GM21737 (cell line): Measurements from ENCODE around the gene NUCB1.
"Not testable (repeated sequence)": the region's sequence is repeated elsewhere in the genome, so short reads cannot be mapped to it uniquely, and the experiment has no call there.

ENCODE experiments used
- ATAC-seq: cut with Tn5 transposase; IDR thresholded peaks from one replicate; pipeline ENCODE4 v1.9.1; 2021; ENCODE audit warnings: mild to moderate bottlenecking, moderate library complexity; ENCODE audit not compliant: unreplicated experiment

NUCB1 gene

DNA sequence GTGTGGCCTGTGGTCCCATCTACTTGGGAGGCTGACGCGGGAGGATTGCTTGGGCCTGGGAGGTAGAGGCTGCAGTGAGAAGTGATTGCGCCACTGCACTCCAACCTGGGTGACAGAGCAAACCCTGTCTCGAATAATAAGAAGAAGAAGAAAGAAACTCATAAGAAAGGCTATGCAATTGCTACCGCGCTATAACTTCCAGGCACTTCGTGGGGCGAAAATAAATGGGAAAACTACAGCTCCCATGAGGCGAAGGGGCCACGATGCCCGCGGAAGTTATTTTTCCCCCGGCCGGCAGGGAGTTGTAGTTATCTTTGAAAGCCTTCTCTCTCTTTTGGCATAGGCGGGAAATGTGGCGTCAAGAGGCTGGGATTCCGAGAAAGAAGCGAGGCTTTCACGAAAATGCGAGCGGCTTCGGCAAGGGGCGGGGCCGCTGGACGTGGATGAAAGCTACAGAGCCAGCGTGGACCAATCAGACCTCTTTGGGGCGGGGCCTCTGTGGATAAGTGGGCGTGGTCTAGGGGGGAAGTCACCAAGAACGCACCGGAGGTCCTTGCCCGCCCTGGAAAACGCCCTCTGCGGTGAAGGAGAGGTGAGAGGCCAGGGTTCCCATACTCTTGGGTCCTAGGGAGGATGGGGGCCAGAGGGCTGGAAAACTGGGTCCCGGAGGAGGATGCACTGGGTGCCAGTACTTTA is at the start of gene NUCB1:
TSS of gene NUCB1 (plus strand) at position 532 of the 696 bp plus-strand sequence. CDS start 485 bp downstream, outside the sequence.
- peak; percentile 68 for ATAC-seq

DNA sequence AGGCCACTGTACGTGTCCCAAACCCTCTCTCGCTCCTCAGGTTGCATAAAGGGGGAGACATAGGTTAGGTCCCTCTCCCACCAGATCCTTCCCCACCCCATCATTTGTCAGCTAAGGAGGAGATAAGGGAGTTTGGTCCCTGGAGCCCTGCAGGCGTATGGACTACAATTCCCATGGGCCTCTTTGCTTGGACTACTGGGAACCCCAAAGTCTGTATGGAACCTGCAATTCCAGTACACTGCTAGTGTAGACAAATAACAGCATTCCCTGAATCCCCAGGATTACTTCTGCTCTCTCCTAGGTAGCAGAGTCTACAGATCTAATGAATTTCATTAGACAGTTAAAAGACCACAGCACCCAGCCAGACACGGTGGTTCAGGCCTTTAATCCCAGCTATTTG is 47.8 kb upstream of the NUCB1 start:
- no peak for ATAC-seq

DNA sequence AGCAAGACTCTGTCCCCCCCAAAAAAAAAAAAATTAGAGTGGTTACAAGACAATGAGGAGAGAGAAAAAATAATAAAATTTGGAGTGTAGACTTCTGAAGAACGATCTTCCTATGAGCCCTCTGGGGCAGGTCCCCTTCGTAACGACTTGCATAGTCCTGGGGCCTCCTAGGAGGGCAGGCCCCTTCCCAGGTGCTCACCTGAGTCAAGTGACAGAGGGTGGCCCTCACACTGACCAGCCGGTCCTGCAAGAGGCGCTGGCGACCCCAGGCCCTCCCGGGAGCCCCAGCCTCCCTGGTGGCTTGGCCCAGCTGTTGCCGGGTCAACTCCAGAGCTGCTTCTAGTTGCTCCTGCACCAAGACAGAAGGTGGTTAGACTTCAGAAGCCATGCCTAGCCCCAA is 46.6 kb upstream of the NUCB1 start:
- ATAC-seq = no peak

DNA sequence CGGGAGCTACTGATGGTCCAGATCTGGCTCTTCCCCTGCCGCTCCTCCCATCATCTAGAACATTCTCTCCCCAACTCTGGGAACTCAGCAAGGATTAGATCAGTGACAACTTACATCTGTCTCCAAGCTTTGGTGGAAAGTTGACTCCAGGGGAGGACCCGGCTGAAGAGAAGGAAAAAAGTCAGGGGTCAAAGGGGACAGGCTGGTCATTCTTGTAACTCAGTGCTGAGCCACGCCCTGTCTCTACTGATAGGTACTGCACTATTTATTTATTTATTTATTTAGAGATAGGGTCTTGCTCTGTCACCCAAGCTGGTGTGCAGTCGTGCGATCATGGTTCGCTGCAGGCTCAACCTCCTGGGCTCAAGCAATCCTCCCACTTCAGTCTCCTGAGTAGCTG is 46.0 kb upstream of the NUCB1 start:
- ATAC-seq = no peak

DNA sequence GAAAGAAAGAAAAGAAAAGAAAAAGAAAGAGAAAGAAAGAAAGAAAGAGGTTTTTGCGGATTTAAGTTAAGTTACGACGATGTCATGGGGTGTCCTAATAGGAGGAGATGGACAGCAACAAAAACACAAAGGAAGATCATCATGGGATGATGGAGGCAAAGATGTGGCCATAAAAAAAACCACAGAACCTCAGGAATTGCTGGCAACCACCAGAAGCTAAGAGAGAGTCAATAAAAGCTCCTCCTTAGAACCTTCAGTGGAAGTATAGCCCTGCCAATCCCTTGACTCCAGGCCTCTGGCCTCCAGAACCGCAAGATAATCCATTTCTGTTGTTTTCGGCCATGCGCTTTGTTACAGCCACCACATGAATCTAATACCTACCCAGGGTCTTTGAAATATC is 43.2 kb upstream of the NUCB1 start:
- no peak for ATAC-seq

DNA sequence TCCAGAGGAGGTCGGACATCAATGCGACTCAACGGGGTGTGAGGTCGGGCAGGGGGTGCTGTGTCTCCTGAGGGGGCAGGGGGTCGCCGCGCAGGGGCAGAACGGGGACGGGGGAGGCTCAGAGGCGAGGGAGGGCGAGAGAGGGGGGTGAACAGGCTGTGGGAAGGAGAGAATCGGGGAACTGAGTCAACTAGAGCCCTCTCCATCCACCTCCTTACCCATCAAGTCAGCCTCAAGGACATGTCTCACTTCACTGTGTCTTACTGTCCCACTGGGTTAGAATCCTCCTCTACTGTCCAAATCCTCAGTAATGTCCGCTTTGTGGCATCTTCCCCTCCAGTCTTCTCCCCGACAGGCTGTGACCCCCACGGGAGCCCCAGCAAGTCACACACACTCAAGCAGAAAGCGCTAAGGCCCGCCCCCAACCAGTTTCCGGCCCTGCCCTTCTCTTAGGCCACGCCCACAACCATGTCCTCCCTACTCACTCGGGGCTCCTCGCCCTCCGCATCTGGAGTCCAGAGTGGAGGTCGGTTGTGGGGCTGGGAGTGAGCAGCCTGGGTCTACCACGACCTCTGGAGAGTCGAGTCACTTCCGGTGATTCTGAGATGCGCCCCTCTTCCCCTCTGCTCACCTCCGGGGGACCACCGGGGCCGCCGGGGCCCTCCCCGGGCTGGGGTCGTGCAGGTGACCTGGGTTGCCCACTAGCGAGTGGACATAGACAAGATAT is 41.0 kb upstream of the NUCB1 start:
- ATAC-seq = no peak

DNA sequence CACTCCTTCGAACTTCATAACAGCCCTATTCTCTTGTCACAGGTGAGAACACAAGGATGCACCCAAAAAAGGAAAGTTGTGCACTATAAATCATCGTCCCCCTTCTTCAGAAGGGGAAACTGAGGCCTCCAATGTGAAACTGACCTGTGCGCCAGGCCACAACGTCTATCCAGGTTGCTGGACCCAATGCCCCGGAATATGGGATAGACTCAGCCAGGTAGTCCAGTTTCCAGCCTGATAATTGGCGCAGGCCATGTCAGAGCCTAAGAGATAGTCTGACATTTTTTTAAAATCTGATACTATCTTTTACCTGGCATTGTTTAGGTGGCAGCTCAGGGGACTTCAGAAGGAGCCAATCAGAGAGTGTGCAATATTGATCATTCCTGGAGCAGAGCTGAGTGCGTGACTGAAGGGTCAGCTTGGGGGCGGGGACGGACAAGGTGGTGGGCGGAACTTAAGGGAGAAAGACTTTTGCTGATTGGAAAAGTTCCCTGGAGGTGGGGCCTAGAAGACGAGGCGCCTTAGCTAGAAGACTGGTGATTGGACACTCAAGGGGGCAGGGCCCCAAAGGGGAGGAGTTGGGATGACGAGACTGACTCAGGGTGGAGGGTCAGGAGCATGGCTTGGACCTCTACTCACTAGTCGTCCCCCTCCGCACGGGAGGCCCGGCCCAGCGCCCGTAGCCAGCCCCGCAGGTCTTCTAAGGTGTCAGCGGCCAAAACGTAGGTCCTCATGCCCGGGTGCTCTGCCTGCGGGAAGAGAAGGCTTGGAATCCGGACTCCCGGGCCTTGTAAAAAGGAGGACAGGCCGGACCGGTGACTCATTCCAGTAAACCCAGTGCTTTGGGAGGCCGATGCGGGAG is 40.2 kb upstream of the NUCB1 start:
- ATAC-seq = no peak

DNA sequence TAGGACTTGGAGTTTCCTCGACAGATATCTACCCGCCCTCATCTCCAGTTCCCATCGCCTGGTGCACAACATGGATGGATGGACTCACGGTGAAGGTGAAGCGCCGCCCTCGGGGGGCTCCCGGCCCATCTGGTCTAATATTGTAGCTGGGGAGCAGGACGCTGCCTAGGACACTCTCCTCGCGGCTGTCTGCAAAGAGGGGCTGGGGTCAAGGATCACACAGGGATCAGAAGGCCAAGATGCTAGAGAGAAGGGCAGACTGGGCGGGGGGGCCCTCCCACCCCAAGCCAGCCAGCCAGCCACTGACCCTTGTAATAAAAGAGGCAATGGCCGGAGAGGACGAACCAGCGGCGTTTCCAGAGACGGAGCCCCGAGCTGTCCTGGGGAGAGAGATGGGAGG is 38.8 kb upstream of the NUCB1 start:
- no peak for ATAC-seq

DNA sequence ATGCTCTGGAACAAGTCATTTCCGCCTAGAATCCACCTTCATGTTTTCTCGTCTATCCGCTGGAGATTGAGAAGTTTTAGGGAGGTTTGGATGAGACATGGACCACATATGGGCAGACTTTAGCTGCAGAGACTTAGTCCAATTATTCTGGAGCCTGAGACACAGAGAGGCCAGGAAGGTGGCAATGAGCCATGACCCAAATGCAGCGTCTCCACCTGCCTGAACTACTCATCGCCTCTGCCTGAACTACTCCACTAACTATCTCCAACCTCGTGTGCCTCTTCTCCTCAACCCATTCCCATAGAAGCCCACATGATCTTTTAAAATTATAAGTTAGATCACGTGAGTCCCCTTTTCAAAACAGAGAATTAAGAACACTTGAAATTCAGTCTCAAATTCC is 37.3 kb upstream of the NUCB1 start:
- ATAC-seq = no peak

DNA sequence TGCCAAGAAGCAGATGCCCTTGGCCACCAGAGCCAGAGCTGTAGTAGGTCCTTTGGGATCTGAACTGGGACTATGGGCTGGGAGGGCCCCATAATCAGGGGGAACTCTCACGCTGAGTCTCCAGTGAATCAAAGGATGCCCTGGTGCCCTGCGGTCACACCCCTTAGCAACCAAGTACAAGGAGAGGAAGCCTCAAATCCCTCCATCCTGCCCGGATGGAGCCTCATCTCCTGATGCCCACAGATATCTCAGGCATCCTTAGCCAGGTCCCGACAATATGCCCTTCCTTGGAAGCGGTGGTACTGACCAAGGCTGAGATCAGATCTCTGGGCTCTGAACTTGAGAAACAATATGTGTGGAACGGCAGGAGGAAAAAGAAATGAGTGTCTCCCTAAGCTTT is 33.4 kb upstream of the NUCB1 start:
- ATAC-seq = no peak

DNA sequence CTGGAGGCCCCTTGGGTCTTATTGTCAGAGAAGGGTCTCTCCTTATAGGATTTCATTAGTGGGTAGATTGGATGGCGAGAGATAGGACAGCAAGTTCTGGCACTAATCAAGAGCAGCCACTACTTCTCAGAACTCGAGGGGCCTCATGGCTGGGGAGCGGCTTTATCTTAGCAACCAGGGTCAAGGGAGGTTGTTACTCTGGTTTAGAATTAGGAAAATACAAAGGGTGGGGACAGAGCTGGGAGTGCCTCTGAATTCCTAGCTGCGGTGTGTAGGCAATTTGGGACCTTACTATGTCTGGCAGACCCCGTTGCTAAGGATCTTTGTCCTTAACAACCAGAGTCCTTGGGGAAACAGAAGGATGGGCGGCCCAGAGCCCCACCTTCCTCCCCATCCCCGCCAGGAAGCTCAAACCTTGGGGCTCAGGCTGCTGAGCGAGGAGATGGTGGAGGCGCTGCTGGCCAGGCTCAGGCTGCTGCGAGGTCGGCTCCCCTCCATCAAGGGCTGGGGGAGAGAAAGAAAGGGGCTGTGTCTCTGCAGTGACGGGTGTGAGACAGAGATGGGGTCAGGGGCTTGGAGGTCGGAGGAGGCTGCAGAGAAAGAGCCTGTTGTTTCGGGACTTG is 32.9 kb upstream of the NUCB1 start:
- no peak for ATAC-seq

DNA sequence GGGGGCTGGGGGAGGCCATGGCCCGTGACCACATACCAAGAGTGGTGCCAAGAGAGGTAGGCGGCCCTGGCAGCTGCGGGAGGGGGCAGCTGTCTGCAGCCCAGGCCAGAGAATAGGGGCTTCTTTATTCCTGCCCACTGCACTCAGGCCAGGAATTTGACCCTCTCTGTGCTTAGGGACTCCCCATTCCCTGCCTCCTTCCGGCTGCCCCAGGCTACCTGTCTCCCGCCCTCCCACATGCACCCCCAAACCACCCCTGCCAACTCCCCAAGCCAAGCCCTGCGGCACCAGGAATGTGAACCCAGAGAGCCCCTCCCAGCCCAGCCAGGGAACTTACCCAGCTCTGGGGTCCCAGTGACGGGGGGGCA is 32.4 kb upstream of the NUCB1 start:
- no peak for ATAC-seq

DNA sequence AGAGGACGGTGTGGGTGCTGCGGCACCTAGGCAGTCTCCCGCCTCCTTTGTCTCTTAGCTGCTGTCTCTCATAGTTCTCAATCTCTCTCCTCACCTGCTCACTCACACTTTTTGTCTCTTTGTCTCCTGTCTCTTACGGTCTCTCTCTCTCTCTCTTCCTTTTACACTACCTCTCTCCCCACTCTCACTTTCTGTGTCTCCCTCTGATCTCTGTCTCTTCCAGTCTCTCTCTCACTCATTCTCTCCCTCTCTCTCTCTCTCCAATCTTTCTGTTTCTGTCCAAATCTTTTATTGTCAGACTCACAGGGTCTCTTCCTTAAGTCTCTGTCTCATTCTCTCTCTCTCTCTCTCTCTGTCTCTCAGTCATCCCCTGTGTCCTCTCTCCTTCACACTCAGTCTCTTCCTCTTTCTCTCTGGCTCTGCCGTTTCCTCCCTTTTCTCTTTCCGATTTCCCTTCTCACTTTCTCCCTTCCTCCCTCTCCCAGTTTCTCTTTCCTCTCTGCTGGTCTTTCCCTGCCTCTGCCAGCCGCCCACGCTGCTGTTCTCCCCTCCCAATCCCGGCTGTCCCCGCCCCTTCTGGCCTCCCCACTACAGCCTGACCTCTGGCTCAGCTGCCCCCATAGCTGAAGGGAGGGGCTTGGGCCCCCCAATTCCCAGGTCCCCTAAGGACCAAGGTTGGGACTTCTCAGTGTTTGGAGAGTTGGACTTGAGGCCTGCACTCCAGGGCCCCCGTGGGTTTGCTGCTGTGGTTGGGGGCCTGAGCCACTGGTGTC is 31.8 kb upstream of the NUCB1 start, which contains the start of gene PLEKHA4:
TSS of gene PLEKHA4 (minus strand) at position 504 of the 773 bp plus-strand sequence. CDS start 997 bp downstream, outside the sequence.
- no peak for ATAC-seq

DNA sequence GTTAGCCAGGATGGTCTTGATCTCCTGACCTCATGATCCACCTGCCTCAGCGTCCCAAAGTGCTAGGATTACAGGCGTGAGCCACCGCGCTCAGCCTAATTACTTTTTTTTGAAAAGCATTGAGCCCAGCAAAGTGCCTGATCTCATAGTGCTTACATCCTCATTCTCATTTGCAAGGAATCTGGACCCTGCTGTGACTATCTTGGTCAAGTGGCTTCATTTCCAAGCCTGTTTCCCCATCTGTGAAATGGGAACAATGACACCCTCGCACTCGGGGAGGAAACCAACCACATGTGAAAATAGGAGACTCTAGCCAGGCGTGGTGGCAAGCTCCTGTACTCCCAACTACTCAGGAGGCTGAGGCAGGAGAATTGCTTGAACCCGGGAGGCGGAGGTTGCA is 30.1 kb upstream of the NUCB1 start:
- no peak for ATAC-seq

DNA sequence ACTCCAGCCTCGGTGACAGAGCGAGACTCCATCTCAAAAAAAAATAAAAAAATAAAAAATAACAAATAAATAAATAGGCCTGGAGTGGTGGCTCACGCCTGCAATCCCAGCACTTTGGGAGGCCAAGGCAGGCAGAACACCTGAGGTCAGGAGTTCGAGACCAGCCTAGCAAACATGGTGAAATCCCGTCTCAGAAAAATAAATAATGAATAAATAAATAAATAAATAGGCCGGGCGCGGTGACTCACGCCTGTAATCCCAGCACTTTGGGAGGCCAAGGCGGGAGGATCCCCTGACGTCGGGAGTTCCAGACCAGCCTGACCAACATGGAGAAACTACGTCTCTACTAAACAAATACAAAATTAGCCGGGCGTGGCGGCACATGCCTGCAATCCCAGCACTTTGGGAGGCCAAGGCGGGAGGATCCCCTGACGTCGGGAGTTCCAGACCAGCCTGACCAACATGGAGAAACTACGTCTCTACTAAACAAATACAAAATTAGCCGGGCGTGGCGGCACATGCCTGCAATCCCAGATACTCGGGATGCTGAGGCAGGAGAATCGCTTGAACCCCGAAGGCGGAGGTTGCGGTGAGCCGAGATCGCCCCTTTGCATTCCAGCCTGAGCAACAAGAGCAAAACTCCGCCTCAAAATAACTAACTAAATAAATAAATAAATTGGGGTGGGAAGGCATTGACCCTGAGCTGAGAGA is 28.5 kb upstream of the NUCB1 start:
- ATAC-seq = not testable (repeated sequence)

DNA sequence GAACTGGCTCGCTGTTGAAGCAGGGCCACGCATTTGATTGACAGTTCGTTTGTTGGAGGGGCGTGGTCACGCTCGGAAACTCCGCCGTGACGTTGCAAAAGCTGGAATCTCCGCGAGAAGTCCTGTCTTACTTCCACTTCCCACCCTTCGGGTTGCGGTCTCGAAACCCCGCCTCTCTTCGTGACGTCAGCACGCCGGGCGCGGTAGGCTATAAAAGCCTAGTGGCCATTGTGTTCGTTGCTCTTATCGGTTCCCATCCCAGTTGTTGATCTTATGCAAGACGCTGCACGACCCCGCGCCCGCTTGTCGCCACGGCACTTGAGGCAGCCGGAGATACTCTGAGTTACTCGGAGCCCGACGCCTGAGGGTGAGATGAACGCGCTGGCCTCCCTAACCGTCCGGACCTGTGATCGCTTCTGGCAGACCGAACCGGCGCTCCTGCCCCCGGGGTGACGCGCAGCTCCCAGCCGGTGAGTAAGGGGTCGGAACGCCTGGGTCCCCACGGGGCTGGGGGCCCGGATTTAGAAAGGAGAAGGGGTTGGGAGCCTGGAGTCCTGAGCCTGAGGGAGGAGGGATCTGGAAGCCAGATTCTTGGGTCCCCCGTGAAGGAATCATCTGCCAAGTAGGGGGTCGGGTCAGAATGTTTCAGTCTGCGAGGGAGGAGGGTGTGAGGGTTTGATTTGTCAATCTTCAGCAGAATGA is 27.8 kb upstream of the NUCB1 start, which contains the start of gene PPP1R15A:
TSS of gene PPP1R15A (plus strand) at position 240 of the 702 bp plus-strand sequence. CDS start 813 bp downstream, outside the sequence.
- ATAC-seq = peak; percentile 56

DNA sequence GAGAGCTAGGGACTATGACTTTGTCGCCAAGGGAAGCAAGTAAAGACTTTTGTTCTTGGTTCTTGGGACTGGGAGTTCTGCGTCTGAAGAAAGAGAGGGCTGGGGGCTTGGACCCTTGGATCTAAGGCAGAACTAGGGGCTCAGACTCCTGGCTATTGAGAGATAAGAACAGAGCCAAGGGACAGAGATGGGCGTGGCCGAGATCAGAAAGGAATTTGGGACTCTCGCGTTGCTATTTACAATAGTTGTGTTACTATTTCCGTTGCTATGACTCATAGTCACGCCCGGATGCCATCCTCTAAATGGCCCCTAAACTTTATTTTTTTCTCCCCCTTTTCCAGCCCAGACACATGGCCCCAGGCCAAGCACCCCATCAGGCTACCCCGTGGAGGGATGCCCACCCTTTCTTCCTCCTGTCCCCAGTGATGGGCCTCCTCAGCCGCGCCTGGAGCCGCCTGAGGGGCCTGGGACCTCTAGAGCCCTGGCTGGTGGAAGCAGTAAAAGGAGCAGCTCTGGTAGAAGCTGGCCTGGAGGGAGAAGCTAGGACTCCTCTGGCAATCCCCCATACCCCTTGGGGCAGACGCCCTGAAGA is 27.1 kb upstream of the NUCB1 start:
- ATAC-seq = no peak

DNA sequence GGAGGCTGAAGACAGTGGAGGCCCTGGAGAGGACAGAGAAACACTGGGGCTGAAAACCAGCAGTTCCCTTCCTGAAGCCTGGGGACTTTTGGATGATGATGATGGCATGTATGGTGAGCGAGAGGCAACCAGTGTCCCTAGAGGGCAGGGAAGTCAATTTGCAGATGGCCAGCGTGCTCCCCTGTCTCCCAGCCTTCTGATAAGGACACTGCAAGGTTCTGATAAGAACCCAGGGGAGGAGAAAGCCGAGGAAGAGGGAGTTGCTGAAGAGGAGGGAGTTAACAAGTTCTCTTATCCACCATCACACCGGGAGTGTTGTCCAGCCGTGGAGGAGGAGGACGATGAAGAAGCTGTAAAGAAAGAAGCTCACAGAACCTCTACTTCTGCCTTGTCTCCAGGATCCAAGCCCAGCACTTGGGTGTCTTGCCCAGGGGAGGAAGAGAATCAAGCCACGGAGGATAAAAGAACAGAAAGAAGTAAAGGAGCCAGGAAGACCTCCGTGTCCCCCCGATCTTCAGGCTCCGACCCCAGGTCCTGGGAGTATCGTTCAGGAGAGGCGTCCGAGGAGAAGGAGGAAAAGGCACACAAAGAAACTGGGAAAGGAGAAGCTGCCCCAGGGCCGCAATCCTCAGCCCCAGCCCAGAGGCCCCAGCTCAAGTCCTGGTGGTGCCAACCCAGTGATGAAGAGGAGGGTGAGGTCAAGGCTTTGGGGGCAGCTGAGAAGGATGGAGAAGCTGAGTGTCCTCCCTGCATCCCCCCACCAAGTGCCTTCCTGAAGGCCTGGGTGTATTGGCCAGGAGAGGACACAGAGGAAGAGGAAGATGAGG is 26.4 kb upstream of the NUCB1 start:
- no peak for ATAC-seq
